Nephron progenitor cell (in vitro differentiated cells): ENCODE measurements around the gene KIAA0040.

Experiments used
- DNase-seq: peaks from one replicate; pipeline ENCODE4 v3.0.0; 2021
- H3K27ac Mint-ChIP-seq: 2 replicates; pipeline ENCODE4 v1.8.0; 2021; ENCODE audit warnings: mild to moderate bottlenecking, moderate library complexity, mixed read lengths
- H3K27me3 Mint-ChIP-seq: 2 replicates; pipeline ENCODE4 v1.8.0; 2021; ENCODE audit warnings: mild to moderate bottlenecking, low read depth, mixed read lengths; ENCODE audit not compliant: poor library complexity
- H3K36me3 Mint-ChIP-seq: 2 replicates; pipeline ENCODE4 v1.8.0; 2021; ENCODE audit warnings: low read depth, mixed read lengths
- H3K4me1 Mint-ChIP-seq: 2 replicates; pipeline ENCODE4 v1.8.0; 2021; ENCODE audit warnings: mixed read lengths
- H3K4me3 Mint-ChIP-seq: 2 replicates; pipeline ENCODE4 v1.8.0; 2021; ENCODE audit warnings: mild to moderate bottlenecking, moderate library complexity, mixed read lengths
- H3K9me3 Mint-ChIP-seq: 2 replicates; pipeline ENCODE4 v1.8.0; 2021; ENCODE audit warnings: mild to moderate bottlenecking, moderate library complexity, mixed read lengths
- TF ChIP-seq, protein P1 (sequence below): fragments of 200-600 bp; sonication (generic); IDR thresholded peaks from 2 replicates; pipeline ENCODE4 v1.5.0; 2021; ENCODE audit warnings: antibody characterized with exemption

KIAA0040 gene

GRCh38 chr1:175128523-175128922 lies 64.1 kb downstream of the KIAA0040 start:
- DNase-seq: no peak
- no peak overlapping the region for H3K27ac Mint-ChIP-seq
- H3K27me3 Mint-ChIP-seq: peaks cover 9% of the 10 kb centered on the region
- peaks cover 5% of the 10 kb centered on the region for H3K4me1 Mint-ChIP-seq
- no peaks in the 10 kb centered on the region for H3K36me3 Mint-ChIP-seq
- no peaks in the 10 kb centered on the region for H3K9me3 Mint-ChIP-seq
- no peak overlapping the region for H3K4me3 Mint-ChIP-seq
- TF ChIP-seq, protein P1, sequence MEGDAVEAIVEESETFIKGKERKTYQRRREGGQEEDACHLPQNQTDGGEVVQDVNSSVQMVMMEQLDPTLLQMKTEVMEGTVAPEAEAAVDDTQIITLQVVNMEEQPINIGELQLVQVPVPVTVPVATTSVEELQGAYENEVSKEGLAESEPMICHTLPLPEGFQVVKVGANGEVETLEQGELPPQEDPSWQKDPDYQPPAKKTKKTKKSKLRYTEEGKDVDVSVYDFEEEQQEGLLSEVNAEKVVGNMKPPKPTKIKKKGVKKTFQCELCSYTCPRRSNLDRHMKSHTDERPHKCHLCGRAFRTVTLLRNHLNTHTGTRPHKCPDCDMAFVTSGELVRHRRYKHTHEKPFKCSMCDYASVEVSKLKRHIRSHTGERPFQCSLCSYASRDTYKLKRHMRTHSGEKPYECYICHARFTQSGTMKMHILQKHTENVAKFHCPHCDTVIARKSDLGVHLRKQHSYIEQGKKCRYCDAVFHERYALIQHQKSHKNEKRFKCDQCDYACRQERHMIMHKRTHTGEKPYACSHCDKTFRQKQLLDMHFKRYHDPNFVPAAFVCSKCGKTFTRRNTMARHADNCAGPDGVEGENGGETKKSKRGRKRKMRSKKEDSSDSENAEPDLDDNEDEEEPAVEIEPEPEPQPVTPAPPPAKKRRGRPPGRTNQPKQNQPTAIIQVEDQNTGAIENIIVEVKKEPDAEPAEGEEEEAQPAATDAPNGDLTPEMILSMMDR: no peak

DNA sequence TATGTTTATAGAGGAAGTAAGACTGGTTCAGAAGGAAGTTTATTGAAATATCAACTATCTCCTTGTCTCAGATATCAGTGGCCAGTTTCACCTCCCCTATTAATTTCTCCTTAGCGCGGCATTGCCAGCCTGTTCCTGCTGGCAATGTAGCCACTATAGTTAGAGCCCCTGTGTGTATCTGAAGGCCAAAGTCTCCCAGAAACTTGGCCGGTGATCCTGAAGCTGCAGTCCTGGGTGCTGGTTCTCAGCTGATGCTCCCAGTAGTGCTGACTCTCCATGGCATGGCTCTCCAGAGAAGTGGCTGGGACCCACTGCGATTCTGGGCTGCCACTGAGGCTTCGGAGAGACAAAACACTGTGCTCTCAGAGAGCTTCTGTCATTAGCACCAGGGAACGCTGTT lies 65.0 kb downstream of the KIAA0040 start:
- no peak for DNase-seq
- no peaks in the 10 kb centered on the region for H3K9me3 Mint-ChIP-seq
- no peak overlapping the region for H3K27ac Mint-ChIP-seq
- no peaks in the 10 kb centered on the region for H3K36me3 Mint-ChIP-seq
- H3K27me3 Mint-ChIP-seq: peaks cover 5% of the 10 kb centered on the region
- no peak overlapping the region for H3K4me3 Mint-ChIP-seq
- peaks cover 5% of the 10 kb centered on the region for H3K4me1 Mint-ChIP-seq
- TF ChIP-seq, protein P1: no peak

DNA sequence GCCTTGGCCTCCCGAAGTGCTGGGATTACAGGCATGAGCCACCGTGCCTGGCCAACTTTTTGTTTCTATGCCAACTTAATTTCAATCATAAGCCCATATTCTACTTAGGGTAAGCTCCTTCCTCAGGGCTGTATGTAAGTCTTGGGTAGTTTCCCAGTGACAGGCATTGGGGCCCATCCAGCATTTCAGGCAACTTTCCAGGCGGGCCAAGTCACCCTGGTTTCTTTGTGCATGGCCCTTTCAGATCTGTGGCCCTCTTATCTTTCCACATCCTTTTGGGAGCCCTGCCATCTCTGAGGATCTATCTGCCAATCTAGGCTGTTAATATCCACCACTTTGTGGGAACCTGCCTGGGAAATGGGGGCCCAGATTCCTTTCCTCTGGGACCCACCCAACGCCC lies 66.2 kb downstream of the KIAA0040 start:
- Mint-ChIP-seq H3K27me3 (peaks cover 5% of the 10 kb centered on the region), H3K9me3 (no peaks in the 10 kb centered on the region), H3K4me1 (peaks cover 5% of the 10 kb centered on the region), H3K4me3 (no peak overlapping the region), H3K27ac (no peak overlapping the region), H3K36me3 (no peaks in the 10 kb centered on the region)
- no peak for DNase-seq
- TF ChIP-seq, protein P1: no peak

- TF ChIP-seq, protein P1: no peak
- peak overlapping the region; percentile 5 for H3K27ac Mint-ChIP-seq
- no peak for DNase-seq
- no peak overlapping the region for H3K4me3 Mint-ChIP-seq
- H3K9me3 Mint-ChIP-seq: no peaks in the 10 kb centered on the region
- no peaks in the 10 kb centered on the region for H3K36me3 Mint-ChIP-seq
- peaks cover 2% of the 10 kb centered on the region for H3K4me1 Mint-ChIP-seq
- H3K27me3 Mint-ChIP-seq: peaks cover 5% of the 10 kb centered on the region
These were observed 67.7 kb downstream of the KIAA0040 start for GRCh38 chr1:175124861-175125260.

- Mint-ChIP-seq H3K27ac (no peak overlapping the region), H3K9me3 (no peaks in the 10 kb centered on the region), H3K4me1 (no peaks in the 10 kb centered on the region), H3K36me3 (no peaks in the 10 kb centered on the region), H3K4me3 (no peak overlapping the region), H3K27me3 (no peaks in the 10 kb centered on the region)
- DNase-seq: no peak
- TF ChIP-seq, protein P1: no peak
These were observed 72.1 kb downstream of the KIAA0040 start for GRCh38 chr1:175120511-175120910.
